K562 (cell line): ENCODE data around the gene BAD. TPM values are rescaled to one million over a fixed set of nuclear protein-coding genes. Genes with fewer than 3 reads are reported as not detected.

Source experiments
- AFF4 ChIP-seq: sonication (generic); formaldehyde crosslinking; IDR thresholded peaks from 2 replicates; pipeline ENCODE4 v1.8.0; 2023; ENCODE audit warnings: mild to moderate bottlenecking, missing genetic modification reagents
- ARID1B ChIP-seq: fragments of 450-650 bp; IDR thresholded peaks from 2 replicates; pipeline ENCODE4 v1.6.1; 2016; ENCODE audit warnings: antibody characterized with exemption, mild to moderate bottlenecking, inconsistent platforms
- ETV1 ChIP-seq: fragments of 450-650 bp; conservative IDR thresholded peaks from 2 replicates; pipeline ENCODE4 v1.6.1; 2016; ENCODE audit warnings: missing genetic modification characterization, control low read depth, low read depth, missing compliant biosample characterization
- FOXA1 ChIP-seq: fragments of 450-650 bp; IDR thresholded peaks from 2 replicates; pipeline ENCODE4 v1.6.1; 2016; ENCODE audit warnings: mild to moderate bottlenecking, borderline replicate concordance
- HDGF ChIP-seq: fragments of 450-650 bp; IDR thresholded peaks from 2 replicates; pipeline ENCODE4 v1.6.1; 2016
- IRF1 ChIP-seq: sonication (generic); formaldehyde crosslinking; IDR thresholded peaks from 2 replicates; pipeline ENCODE4 v1.8.0; 2022; ENCODE audit warnings: missing genetic modification reagents, mild to moderate bottlenecking, borderline replicate concordance
- MBD2 ChIP-seq: sonication (generic); IDR thresholded peaks from 2 replicates; pipeline ENCODE4 v1.6.1; 2016; ENCODE audit warnings: low read depth, borderline replicate concordance
- POLR2G ChIP-seq: fragments of 200-400 bp; formaldehyde crosslinking; IDR thresholded peaks from 2 replicates; pipeline ENCODE4 v1.6.1; 2017; ENCODE audit warnings: low read depth, mild to moderate bottlenecking, antibody characterized with exemption, low read length, moderate library complexity
- RBFOX2 ChIP-seq: fragments of 200-400 bp; formaldehyde crosslinking; IDR thresholded peaks from 2 replicates; pipeline ENCODE4 v1.6.1; 2017; ENCODE audit warnings: low read depth, mild to moderate bottlenecking, low read length, moderate library complexity
- RBM22 ChIP-seq: fragments of 200-400 bp; formaldehyde crosslinking; IDR thresholded peaks from 2 replicates; pipeline ENCODE4 v1.6.1; 2018; ENCODE audit warnings: low read length, low read depth; ENCODE audit not compliant: poor library complexity, severe bottlenecking
- RBM34 ChIP-seq: fragments of 200-400 bp; formaldehyde crosslinking; IDR thresholded peaks from 2 replicates; pipeline ENCODE4 v1.6.1; 2018; ENCODE audit warnings: low read length, borderline replicate concordance; ENCODE audit not compliant: insufficient read depth
- RHOXF2B ChIP-seq: fragments of 250-450 bp; sonication (Bioruptor Pico); conservative IDR thresholded peaks from 2 replicates; pipeline ENCODE4 v1.5.1; 2021
- SMARCA4 ChIP-seq: fragments of 450-650 bp; IDR thresholded peaks from 2 replicates; pipeline ENCODE4 v1.6.1; 2016
- SREBF1 ChIP-seq: fragments of 150-350 bp; IDR thresholded peaks from 2 replicates; pipeline ENCODE4 v1.6.1; 2014; ENCODE audit warnings: antibody characterized with exemption, low read depth, low read length, borderline replicate concordance
- USF2 ChIP-seq: sonication (generic); formaldehyde crosslinking; IDR thresholded peaks from 2 replicates; pipeline ENCODE4 v1.5.0; 2020; ENCODE audit warnings: missing genetic modification reagents
- ZBTB9 ChIP-seq: fragments of 450-650 bp; formaldehyde crosslinking; IDR thresholded peaks from 2 replicates; pipeline ENCODE4 v1.4.0; 2020; ENCODE audit warnings: mild to moderate bottlenecking, moderate library complexity
- ZKSCAN1 ChIP-seq: fragments of 150-350 bp; IDR thresholded peaks from 2 replicates; pipeline ENCODE4 v1.6.1; 2016; ENCODE audit warnings: low read depth, low read length
- ZNF507 ChIP-seq: conservative IDR thresholded peaks from 2 replicates; pipeline ENCODE4 v1.6.1; 2017; ENCODE audit warnings: missing genetic modification characterization, missing compliant biosample characterization
- polyA plus RNA-seq, 8 experiments: library from polyadenylated mRNA; depleted of rRNA in 4 of 8; stranded (reverse) in 5 of 8; unstranded in 3 of 8; fragments of >200 nt; fragmentation: Nextera tagmentation in 2 of 8; fragmentation: Illumina TruSeq in 1 of 8; extraction: Ambion mirVana in 2 of 8; extraction: Trizol in 1 of 8; gene quantifications; 2 replicates each; pipeline versions ENCODE4 v1.2.1 to v1.2.3, GENCODE V29; 2011 to 2014; ENCODE audit warnings: inconsistent platforms in 1 of 8, missing spikeins in 1 of 8
- total RNA-seq, 7 experiments: library from RNA; depleted of rRNA in 6 of 7; stranded (reverse); fragments of >200 nt in 6 of 7; fragmentation: Illumina TruSeq in 2 of 7; extraction: Trizol in 2 of 7; gene quantifications; 2 replicates each; pipeline versions ENCODE4 v1.2.1 to v1.2.3, GENCODE V29; 2011 to 2021; ENCODE audit warnings: low replicate concordance in 1 of 7
- TF ChIP-seq, protein P1 (sequence below): fragments of 250-450 bp; sonication (Bioruptor Pico); IDR thresholded peaks from 2 replicates; pipeline ENCODE4 v1.5.1; 2021; ENCODE audit warnings: mild to moderate bottlenecking

The BAD gene
- total and polyA plus RNA-seq, 9 of the 15 experiments (the other 6 are each of a cell fraction or from before 2014, with no cell fraction given), result 0.61 to 45.6 (median 11.8) TPM

DNA sequence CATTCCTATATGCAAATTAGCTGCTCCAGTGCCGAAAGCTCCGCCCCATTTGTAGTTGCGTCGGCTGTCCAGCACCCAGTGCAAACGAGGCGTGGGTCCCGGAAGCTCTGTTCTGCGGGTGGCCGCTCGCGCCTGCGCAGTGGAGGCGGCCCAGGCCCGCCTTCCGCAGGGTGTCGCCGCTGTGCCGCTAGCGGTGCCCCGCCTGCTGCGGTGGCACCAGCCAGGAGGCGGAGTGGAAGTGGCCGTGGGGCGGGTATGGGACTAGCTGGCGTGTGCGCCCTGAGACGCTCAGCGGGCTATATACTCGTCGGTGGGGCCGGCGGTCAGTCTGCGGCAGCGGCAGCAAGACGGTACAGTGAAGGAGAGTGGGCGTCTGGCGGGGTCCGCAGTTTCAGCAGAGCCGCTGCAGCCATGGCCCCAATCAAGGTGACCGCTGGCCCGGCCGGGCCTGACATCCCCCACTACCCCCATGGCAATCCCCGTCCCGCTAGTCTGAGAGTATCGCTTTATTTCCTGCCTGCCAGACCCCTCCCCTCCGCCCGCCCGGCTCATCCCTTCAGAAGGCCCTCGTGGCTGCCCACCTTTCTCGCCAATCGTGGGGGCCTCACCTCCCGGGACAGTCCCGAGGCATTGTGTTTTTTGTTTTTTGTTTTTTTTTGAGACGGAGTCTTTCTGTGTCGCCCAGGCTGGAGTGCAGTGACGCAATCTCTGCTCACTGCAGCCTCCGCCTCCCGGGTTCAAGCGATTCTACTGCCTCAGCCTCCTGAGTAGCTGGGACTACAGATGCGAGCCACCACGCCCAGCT lies 33.7 kb upstream of the BAD start, which contains the start of gene PRDX5 (continued):
- TF ChIP-seq AFF4, result 0 out of 2 replicates have a peak, but pooled peaks have one; percentile 4
- peak; percentile 53 for TF ChIP-seq RBM22
- peak; percentile 50; the same call in 1 of the 2 replicates for TF ChIP-seq MBD2
- peak; percentile 82 for TF ChIP-seq RBFOX2
- TF ChIP-seq IRF1 (CRISPR knock-in tag), result no peak
- TF ChIP-seq ZNF507 (tag), result no peak
- TF ChIP-seq USF2 (CRISPR knock-in tag), result no peak
- peak; percentile 88 for TF ChIP-seq POLR2G
- TF ChIP-seq SREBF1, result no peak
- TF ChIP-seq FOXA1, result no peak
- no peak for TF ChIP-seq ETV1 (tag)
- TF ChIP-seq RBM34, result no peak
- no peak for TF ChIP-seq HDGF
- TF ChIP-seq, protein P1, sequence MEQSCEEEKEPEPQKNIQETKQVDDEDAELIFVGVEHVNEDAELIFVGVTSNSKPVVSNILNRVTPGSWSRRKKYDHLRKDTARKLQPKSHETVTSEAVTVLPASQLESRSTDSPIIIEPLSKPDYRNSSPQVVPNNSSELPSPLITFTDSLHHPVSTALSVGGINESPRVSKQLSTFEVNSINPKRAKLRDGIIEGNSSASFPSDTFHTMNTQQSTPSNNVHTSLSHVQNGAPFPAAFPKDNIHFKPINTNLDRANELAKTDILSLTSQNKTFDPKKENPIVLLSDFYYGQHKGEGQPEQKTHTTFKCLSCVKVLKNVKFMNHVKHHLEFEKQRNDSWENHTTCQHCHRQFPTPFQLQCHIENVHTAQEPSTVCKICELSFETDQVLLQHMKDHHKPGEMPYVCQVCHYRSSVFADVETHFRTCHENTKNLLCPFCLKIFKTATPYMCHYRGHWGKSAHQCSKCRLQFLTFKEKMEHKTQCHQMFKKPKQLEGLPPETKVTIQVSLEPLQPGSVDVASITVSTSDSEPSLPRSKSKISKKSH (CRISPR knock-in tag), result no peak
- TF ChIP-seq ZKSCAN1, result no peak
- TF ChIP-seq SMARCA4, result peak; percentile 42; the same call in 1 of the 2 replicates
- TF ChIP-seq ZBTB9 (CRISPR knock-in tag), result no peak
- no peak for TF ChIP-seq RHOXF2B (CRISPR knock-in tag)
- peak; percentile 33; the same call in 1 of the 2 replicates for TF ChIP-seq ARID1B
